Glutamatergic neuron (in vitro differentiated cells): ENCODE measurements around the gene RASL11A. TPM values are rescaled to one million over a fixed set of nuclear protein-coding genes. Genes with fewer than 3 reads are reported as not detected.

ENCODE experiments used
- DNase-seq: peaks from one replicate; pipeline ENCODE4 v3.0.0; 2022
- H3K27ac Mint-ChIP-seq: one replicate; pipeline ENCODE4 v1.8.0; 2020; ENCODE audit warnings: mild to moderate bottlenecking, mixed read lengths, inconsistent platforms; ENCODE audit not compliant: unreplicated experiment
- H3K27me3 Mint-ChIP-seq: one replicate; pipeline ENCODE4 v1.8.0; 2020; ENCODE audit warnings: mild to moderate bottlenecking, moderate library complexity, mixed read lengths, inconsistent platforms; ENCODE audit not compliant: unreplicated experiment
- H3K36me3 Mint-ChIP-seq: one replicate; pipeline ENCODE4 v1.8.0; 2020; ENCODE audit warnings: mild to moderate bottlenecking, mixed read lengths, inconsistent platforms; ENCODE audit not compliant: unreplicated experiment
- H3K4me1 Mint-ChIP-seq: one replicate; pipeline ENCODE4 v1.8.0; 2020; ENCODE audit warnings: mild to moderate bottlenecking, low read depth, mixed read lengths, inconsistent platforms; ENCODE audit not compliant: unreplicated experiment
- H3K4me3 Mint-ChIP-seq: one replicate; pipeline ENCODE4 v1.8.0; 2020; ENCODE audit warnings: mild to moderate bottlenecking, mixed read lengths, inconsistent platforms; ENCODE audit not compliant: unreplicated experiment
- H3K9me3 Mint-ChIP-seq: one replicate; pipeline ENCODE4 v1.8.0; 2020; ENCODE audit warnings: mild to moderate bottlenecking, moderate library complexity, mixed read lengths, inconsistent platforms; ENCODE audit not compliant: unreplicated experiment
- total RNA-seq: library from RNA; stranded (reverse); fragmentation: NEBNext Ultra II Directional; extraction: Animal tissue kit (Norgen Biotek cat#: 25700); gene quantifications from one replicate; pipeline ENCODE4 v1.2.1, GENCODE V29; 2021; ENCODE audit not compliant: unreplicated experiment
- TF ChIP-seq, protein P1 (sequence below): fragments of 200-600 bp; sonication (generic); IDR thresholded peaks from one replicate; pipeline ENCODE4 v1.5.0; 2021; ENCODE audit not compliant: partially characterized antibody, unreplicated experiment

RASL11A gene
- total RNA-seq, 1 donor from 2014 or later, result 1.8 TPM

DNA sequence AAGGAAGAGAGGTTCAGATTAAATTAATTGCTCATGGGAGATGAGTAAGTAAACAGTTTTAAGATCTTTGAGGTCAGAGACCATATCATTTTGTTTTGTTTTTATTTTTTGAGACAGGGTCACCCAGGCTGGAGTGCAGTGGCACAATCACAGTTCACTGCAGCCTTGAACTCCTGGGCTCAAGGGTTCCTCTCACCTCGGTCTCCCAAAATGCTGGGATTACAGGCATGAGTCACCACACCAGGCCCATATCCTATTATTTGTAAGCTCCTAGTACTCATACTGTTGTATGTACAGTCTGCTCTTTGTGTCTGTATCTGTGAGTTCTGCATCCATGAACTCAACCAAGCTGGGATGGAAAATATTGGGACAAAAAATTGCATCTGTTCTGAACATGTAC is 6.0 kb upstream of the RASL11A start:
- peak overlapping the region; percentile 86 for H3K27ac Mint-ChIP-seq
- DNase-seq, result no peak
- TF ChIP-seq, protein P1, sequence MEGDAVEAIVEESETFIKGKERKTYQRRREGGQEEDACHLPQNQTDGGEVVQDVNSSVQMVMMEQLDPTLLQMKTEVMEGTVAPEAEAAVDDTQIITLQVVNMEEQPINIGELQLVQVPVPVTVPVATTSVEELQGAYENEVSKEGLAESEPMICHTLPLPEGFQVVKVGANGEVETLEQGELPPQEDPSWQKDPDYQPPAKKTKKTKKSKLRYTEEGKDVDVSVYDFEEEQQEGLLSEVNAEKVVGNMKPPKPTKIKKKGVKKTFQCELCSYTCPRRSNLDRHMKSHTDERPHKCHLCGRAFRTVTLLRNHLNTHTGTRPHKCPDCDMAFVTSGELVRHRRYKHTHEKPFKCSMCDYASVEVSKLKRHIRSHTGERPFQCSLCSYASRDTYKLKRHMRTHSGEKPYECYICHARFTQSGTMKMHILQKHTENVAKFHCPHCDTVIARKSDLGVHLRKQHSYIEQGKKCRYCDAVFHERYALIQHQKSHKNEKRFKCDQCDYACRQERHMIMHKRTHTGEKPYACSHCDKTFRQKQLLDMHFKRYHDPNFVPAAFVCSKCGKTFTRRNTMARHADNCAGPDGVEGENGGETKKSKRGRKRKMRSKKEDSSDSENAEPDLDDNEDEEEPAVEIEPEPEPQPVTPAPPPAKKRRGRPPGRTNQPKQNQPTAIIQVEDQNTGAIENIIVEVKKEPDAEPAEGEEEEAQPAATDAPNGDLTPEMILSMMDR, result no peak
- H3K9me3 Mint-ChIP-seq, result no peaks in the 10 kb centered on the region
- peaks cover 13% of the 10 kb centered on the region for H3K4me1 Mint-ChIP-seq
- peaks cover 4% of the 10 kb centered on the region for H3K36me3 Mint-ChIP-seq
- no peak overlapping the region for H3K4me3 Mint-ChIP-seq
- H3K27me3 Mint-ChIP-seq, result no peaks in the 10 kb centered on the region

DNA sequence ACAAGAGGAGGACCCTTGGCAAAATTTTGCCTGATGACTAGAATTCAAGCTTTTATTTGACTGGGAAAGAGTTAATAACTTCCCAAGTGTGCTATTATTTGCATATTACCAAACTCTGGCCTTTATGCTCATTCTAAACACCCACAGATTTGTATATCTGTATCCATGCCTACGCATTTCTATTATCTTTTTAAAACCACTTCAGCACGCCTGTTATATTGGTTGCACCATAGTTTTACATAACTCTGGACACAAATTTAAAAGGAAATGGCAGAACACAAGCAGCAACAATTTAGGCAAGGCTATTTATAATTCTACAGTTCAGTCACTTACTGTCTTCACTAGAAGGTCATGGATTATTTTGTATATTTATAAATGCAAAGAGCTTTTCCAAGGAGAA is 3.7 kb upstream of the RASL11A start:
- no peak for DNase-seq
- Mint-ChIP-seq H3K36me3 (peaks cover 4% of the 10 kb centered on the region), H3K9me3 (no peaks in the 10 kb centered on the region), H3K4me3 (no peak overlapping the region), H3K27ac (no peak overlapping the region), H3K4me1 (peaks cover 15% of the 10 kb centered on the region), H3K27me3 (peaks cover 6% of the 10 kb centered on the region)
- TF ChIP-seq, protein P1, result no peak

DNA sequence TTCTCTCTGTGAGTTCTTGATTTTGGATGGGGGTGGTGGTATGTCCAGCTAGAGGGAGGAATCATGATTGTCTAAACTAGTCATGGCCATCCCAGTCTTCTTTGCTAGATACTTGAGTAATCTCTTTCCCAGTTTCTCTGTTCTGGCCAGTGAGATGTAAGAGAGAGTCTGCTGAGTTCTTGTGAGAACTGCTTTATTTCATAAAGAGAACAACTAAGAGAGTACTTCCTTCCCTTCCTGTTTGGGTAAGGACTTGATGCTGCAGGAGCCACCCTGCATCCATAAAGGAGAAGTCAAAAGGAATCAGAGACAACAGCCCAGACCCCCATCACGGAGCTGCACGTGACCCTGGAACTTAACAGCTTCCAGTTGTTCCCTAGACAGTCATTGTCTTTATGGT is 3.0 kb upstream of the RASL11A start:
- Mint-ChIP-seq H3K27me3 (peaks cover 6% of the 10 kb centered on the region), H3K36me3 (peaks cover 2% of the 10 kb centered on the region), H3K9me3 (no peaks in the 10 kb centered on the region), H3K4me1 (peaks cover 15% of the 10 kb centered on the region), H3K27ac (no peak overlapping the region), H3K4me3 (no peak overlapping the region)
- no peak for DNase-seq
- TF ChIP-seq, protein P1, result no peak

DNA sequence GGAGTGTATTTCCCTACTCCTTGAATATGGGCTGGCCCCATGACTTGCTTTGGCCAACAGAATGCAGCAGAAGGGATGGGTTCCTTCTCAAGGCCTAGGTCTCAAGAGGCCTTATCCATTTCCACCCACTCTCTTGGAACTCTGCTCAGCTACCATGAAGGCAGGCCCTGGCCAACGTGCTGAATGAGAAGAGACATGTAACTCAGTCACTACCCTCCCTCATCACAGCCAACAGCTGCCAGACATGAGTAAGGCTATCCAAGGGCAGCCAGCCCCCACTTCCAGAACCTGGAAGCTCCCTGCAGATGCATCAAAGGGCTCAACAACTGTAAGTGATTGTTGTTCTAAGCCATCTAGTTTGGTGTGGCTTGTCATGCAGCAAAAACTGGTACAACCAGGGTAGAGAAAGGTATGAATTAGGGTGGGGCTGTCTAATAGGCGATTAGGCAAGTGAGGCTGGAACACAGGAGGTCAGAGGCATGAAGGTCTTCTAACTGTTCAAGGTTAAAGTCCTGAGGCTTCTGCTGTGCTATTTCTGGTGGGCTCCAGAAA is 1.4 kb upstream of the RASL11A start:
- TF ChIP-seq, protein P1, result no peak
- Mint-ChIP-seq H3K27ac (no peak overlapping the region), H3K27me3 (peaks cover 6% of the 10 kb centered on the region), H3K36me3 (no peaks in the 10 kb centered on the region), H3K4me1 (peaks cover 10% of the 10 kb centered on the region), H3K9me3 (no peaks in the 10 kb centered on the region), H3K4me3 (no peak overlapping the region)
- DNase-seq, result no peak

DNA sequence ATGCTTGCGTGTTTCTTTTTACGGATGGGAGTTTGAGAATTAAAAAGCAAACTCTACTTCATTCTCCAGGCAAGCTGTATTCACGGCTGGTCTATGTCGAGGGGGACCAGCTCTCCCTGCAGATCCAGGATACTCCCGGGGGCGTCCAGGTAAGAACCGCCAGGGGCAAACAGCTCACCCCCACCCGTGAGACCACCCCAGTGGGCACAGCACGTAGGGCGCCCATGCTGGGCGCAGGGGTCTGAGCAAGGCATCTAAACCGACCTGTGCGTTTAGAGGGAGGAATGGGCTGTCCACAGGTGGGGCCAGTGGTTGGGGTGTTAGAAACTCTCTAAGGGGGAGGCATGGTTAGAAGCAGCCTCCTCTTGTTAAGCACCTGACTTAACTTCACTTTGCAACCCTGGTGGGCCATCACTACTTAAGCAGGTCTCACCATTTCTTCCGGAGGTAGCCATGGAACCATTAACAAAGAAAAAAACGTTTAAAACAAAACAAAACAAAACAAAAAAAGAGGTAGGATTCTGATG is 1.0 kb downstream of the RASL11A start:
- Mint-ChIP-seq H3K4me3 (peak overlapping the region; percentile 83), H3K27me3 (peaks cover 6% of the 10 kb centered on the region), H3K9me3 (no peaks in the 10 kb centered on the region), H3K36me3 (no peaks in the 10 kb centered on the region), H3K4me1 (peaks cover 6% of the 10 kb centered on the region), H3K27ac (no peak overlapping the region)
- DNase-seq, result no peak
- TF ChIP-seq, protein P1, result no peak
